Mesenchymal stem cell (in vitro differentiated cells and primary cell): ENCODE data around the gene DAGLA.

Experiments
- DNase-seq: peaks from one replicate; pipeline ENCODE4 v3.0.0-alpha.2; 2013
- H2AFZ ChIP-seq: one replicate; pipeline ENCODE4 v1.6.1; 2013; ENCODE audit warnings: low read depth, mild to moderate bottlenecking, control low read depth, inconsistent platforms, low read length, moderate library complexity
- H2AK5ac ChIP-seq: 2 replicates; pipeline ENCODE4 v1.6.1; 2013; ENCODE audit warnings: low read length, moderate library complexity, mild to moderate bottlenecking, inconsistent platforms; ENCODE audit not compliant: severe bottlenecking
- H2BK120ac ChIP-seq: one replicate; pipeline ENCODE4 v1.6.1; 2013; ENCODE audit warnings: low read depth, mild to moderate bottlenecking, inconsistent platforms, low read length, moderate library complexity
- H2BK12ac ChIP-seq, 2 experiments: one replicate each; pipeline ENCODE4 v1.6.1; 2013; ENCODE audit warnings: inconsistent platforms in 2 of 2, low read length in 2 of 2, mild to moderate bottlenecking in 2 of 2, moderate library complexity in 2 of 2, control low read depth in 1 of 2
- H2BK15ac ChIP-seq: one replicate; pipeline ENCODE4 v1.6.1; 2013; ENCODE audit warnings: mild to moderate bottlenecking, low read depth, inconsistent platforms; ENCODE audit not compliant: poor library complexity, severe bottlenecking
- H2BK5ac ChIP-seq: 2 replicates; pipeline ENCODE4 v1.6.1; 2013; ENCODE audit warnings: low read depth, mild to moderate bottlenecking, low read length, control low read depth, inconsistent platforms; ENCODE audit not compliant: poor library complexity, severe bottlenecking
- H3K14ac ChIP-seq, 2 experiments: one replicate each; pipeline ENCODE4 v1.6.1; 2013; ENCODE audit warnings: inconsistent platforms in 2 of 2, low read length in 2 of 2, control low read depth in 1 of 2, mild to moderate bottlenecking in 1 of 2, moderate library complexity in 1 of 2
- H3K18ac ChIP-seq, 2 experiments: one replicate each; pipeline ENCODE4 v1.6.1; 2013; ENCODE audit warnings: inconsistent platforms in 2 of 2, low read length in 2 of 2, control low read depth in 1 of 2, low read depth in 1 of 2, mild to moderate bottlenecking in 1 of 2
- H3K23ac ChIP-seq, 2 experiments: one replicate each; pipeline ENCODE4 v1.6.1; 2013; ENCODE audit warnings: inconsistent platforms in 2 of 2, low read length in 2 of 2, mild to moderate bottlenecking in 2 of 2, moderate library complexity in 2 of 2, control low read depth in 1 of 2
- H3K27ac ChIP-seq: 2 replicates; pipeline ENCODE4 v1.5.1; 2013; ENCODE audit warnings: mild to moderate bottlenecking, moderate library complexity, low read length, control low read depth, inconsistent platforms; ENCODE audit not compliant: poor library complexity, severe bottlenecking
- H3K27me3 ChIP-seq, 2 experiments: 2 replicates each; pipeline versions ENCODE4 v1.6.1 to v1.7.0; 2013; ENCODE audit warnings: low read length in 2 of 2, mild to moderate bottlenecking in 2 of 2, moderate library complexity in 2 of 2, control low read depth in 1 of 2, inconsistent platforms in 1 of 2; ENCODE audit not compliant: control insufficient read depth in 1 of 2, insufficient read depth in 1 of 2
- H3K36me3 ChIP-seq, 2 experiments: 2 replicates each; pipeline versions ENCODE4 v1.6.1 to v1.7.0; 2013; ENCODE audit warnings: low read length in 2 of 2, control low read depth in 1 of 2, inconsistent platforms in 1 of 2, low read depth in 1 of 2, mild to moderate bottlenecking in 1 of 2; ENCODE audit not compliant: insufficient read depth in 2 of 2, control insufficient read depth in 1 of 2
- H3K4ac ChIP-seq, 2 experiments: one replicate each; pipeline ENCODE4 v1.6.1; 2013; ENCODE audit warnings: inconsistent platforms in 2 of 2, low read length in 2 of 2, mild to moderate bottlenecking in 2 of 2, moderate library complexity in 2 of 2, control low read depth in 1 of 2, low read depth in 1 of 2
- H3K4me1 ChIP-seq: 2 replicates; pipeline ENCODE4 v1.6.1; 2013; ENCODE audit warnings: low read depth, low read length, control low read depth; ENCODE audit not compliant: control insufficient read depth, insufficient read depth
- H3K4me2 ChIP-seq: 2 replicates; pipeline ENCODE4 v1.6.1; 2013; ENCODE audit warnings: low read length, mild to moderate bottlenecking, inconsistent platforms; ENCODE audit not compliant: poor library complexity, severe bottlenecking
- H3K4me3 ChIP-seq, 2 experiments: 2 replicates each; pipeline versions ENCODE4 v1.5.1 to v1.7.0; 2013; ENCODE audit warnings: low read length in 2 of 2, mild to moderate bottlenecking in 2 of 2, control low read depth in 1 of 2, low read depth in 1 of 2; ENCODE audit not compliant: insufficient read depth in 1 of 2
- H3K79me1 ChIP-seq: replicated peaks from 2 replicates; pipeline ENCODE4 v1.6.1; 2013; ENCODE audit warnings: mild to moderate bottlenecking, control low read depth, low read length, inconsistent platforms; ENCODE audit not compliant: poor library complexity, severe bottlenecking
- H3K9ac ChIP-seq: 2 replicates; pipeline ENCODE4 v1.7.0; 2013; ENCODE audit warnings: mild to moderate bottlenecking, low read length, moderate library complexity
- H3K9me3 ChIP-seq: 2 replicates; pipeline ENCODE4 v1.7.0; 2013; ENCODE audit warnings: mild to moderate bottlenecking, low read length; ENCODE audit not compliant: control insufficient read depth
- H4K8ac ChIP-seq: one replicate; pipeline ENCODE4 v1.6.1; 2013; ENCODE audit warnings: inconsistent platforms, mild to moderate bottlenecking, low read length, moderate library complexity
- H4K91ac ChIP-seq: one replicate; pipeline ENCODE4 v1.6.1; 2013; ENCODE audit warnings: mild to moderate bottlenecking, low read length, inconsistent platforms
- WGBS: methylation state at CpG from one replicate; pipeline ENCODE4 v1.1.7; 2013; ENCODE audit warnings: mixed read lengths; 5-methylcytosine and 5-hydroxymethylcytosine counted together

The DAGLA gene

DNA sequence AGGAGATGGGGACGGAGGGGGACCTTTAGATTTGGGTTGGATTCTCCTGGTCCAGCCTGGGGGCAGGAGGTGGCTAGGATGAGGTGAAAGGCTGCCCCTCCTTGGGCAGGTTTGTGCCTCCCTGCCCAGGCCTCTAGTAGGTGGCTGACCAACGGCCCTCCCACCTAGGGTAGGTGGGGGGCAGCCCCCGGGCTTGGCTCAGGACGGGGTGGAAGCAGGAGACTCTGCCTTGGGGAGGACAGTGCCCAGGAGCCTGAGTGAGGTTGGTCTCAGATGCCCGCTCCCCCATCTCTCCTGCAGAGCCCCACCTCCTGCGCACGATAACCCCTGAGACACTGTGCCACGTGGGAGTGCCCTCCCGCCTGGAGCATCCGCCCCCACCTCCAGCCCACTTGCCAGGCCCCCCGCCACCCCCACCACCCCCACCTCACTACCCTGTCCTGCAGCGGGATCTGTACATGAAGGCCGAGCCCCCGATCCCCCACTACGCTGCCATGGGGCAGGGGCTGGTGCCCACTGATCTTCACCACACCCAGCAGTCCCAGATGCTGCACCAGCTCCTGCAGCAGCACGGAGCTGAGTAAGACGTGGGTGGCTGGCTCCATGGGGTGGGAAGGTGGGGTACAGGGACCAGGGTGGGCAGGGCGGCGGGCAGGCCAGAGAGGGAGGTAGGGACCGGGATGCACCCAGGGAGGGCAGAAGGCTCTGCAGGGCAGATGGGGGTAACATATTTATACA is 89.9 kb downstream of the DAGLA start:
- Histone ChIP-seq H2AK5ac (peak overlapping the region; percentile 99), H3K36me3 (peaks cover 0 to 40% of the 10 kb centered on the region in 2 experiments), H3K4me2 (peak overlapping the region; percentile 66), H2AFZ (no peak overlapping the region), H4K8ac (peak overlapping the region; percentile 74), H3K4me1 (peaks cover 76% of the 10 kb centered on the region), H3K9me3 (no peaks in the 10 kb centered on the region), H3K79me1 (peaks cover 16% of the 10 kb centered on the region), H3K27ac (peak overlapping the region; percentile 25), H3K23ac (peak overlapping the region in 1 of 2 experiments; percentile 9), H3K4ac (peak overlapping the region; percentile 32 to 57), H3K9ac (no peak overlapping the region), H2BK120ac (no peak overlapping the region), H3K14ac (peak overlapping the region in 1 of 2 experiments; percentile 75), H2BK12ac (peak overlapping the region; percentile 49 to 88), H3K27me3 (peaks cover 0 to 17% of the 10 kb centered on the region in 2 experiments), H3K18ac (peak overlapping the region; percentile 58 to 64), H2BK15ac (peak overlapping the region; percentile 77), H3K4me3 (no peak overlapping the region), H4K91ac (peak overlapping the region; percentile 44), H2BK5ac (peak overlapping the region; percentile 67)
- whole genome bisulfite sequencing = 89% methylated on average over 9 of the region's 20 CpGs
- no peak for DNase-seq

- DNase-seq = no peak
- peaks cover 0 to 52% of the 10 kb centered on the region in 2 experiments for H3K36me3 ChIP-seq
- no peaks in the 10 kb centered on the region for H3K9me3 ChIP-seq
- peaks cover 18% of the 10 kb centered on the region for H3K79me1 ChIP-seq
- H3K4me1 ChIP-seq = peaks cover 74% of the 10 kb centered on the region
- H2BK12ac ChIP-seq = peak overlapping the region; percentile 5 to 68
- H4K8ac ChIP-seq = no peak overlapping the region
- H3K18ac ChIP-seq = peak overlapping the region in 1 of 2 experiments; percentile 19
- H4K91ac ChIP-seq = peak overlapping the region; percentile 65
- peak overlapping the region; percentile 6 for H2BK15ac ChIP-seq
- H2BK5ac ChIP-seq = peak overlapping the region; percentile 74
- H3K27ac ChIP-seq = no peak overlapping the region
- H3K4ac ChIP-seq = no peak overlapping the region
- H3K9ac ChIP-seq = no peak overlapping the region
- no peak overlapping the region for H3K23ac ChIP-seq
- H3K4me2 ChIP-seq = no peak overlapping the region
- H2AFZ ChIP-seq = no peak overlapping the region
- no peak overlapping the region for H3K4me3 ChIP-seq
- H3K27me3 ChIP-seq = peaks cover 0 to 26% of the 10 kb centered on the region in 2 experiments
- WGBS = 94% methylated on average over 14 of the region's 15 CpGs
- peak overlapping the region in 1 of 2 experiments; percentile 26 for H3K14ac ChIP-seq
- no peak overlapping the region for H2BK120ac ChIP-seq
- peak overlapping the region; percentile 99 for H2AK5ac ChIP-seq
These were observed 91.2 kb downstream of the DAGLA start for GRCh38 chr11:61771195-61771894.

DNA sequence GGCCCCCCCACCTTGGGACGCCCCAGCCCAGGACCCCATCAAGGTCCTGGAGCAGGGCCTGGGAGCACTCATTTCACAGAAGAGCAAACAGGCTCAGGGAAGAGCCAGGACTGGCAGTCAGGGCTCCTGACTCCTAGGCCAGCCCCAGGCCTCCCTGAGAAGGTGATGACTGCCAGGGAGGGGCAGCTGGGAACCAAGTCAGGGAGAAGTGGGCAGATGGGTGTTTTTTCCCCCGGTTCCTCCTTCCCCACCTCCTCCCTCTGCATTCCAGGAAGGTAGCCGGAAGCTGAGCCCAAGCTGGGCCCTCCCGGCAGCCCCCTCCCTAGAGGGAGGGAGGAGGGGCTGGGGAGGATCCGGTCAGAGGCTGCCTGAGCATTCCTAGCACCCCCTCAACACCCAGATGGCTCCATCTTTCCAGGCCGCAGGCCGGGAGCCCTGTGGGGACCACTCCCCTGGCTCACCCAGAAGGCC is 91.8 kb downstream of the DAGLA start:
- no peak overlapping the region for H2AFZ ChIP-seq
- H3K14ac ChIP-seq = no peak overlapping the region
- H3K4me1 ChIP-seq = peaks cover 67% of the 10 kb centered on the region
- peak overlapping the region in 1 of 2 experiments; percentile 38 for H2BK12ac ChIP-seq
- peak overlapping the region; percentile 19 for H4K8ac ChIP-seq
- H3K4me3 ChIP-seq = no peak overlapping the region
- 57% methylated on average over 3 of the region's 7 CpGs for WGBS
- H3K4ac ChIP-seq = no peak overlapping the region
- no peak overlapping the region for H3K23ac ChIP-seq
- DNase-seq = no peak
- no peak overlapping the region for H3K18ac ChIP-seq
- no peaks in the 10 kb centered on the region for H3K9me3 ChIP-seq
- H3K79me1 ChIP-seq = peaks cover 18% of the 10 kb centered on the region
- H3K9ac ChIP-seq = no peak overlapping the region
- peak overlapping the region; percentile 52 for H4K91ac ChIP-seq
- peaks cover 0 to 32% of the 10 kb centered on the region in 2 experiments for H3K27me3 ChIP-seq
- H3K36me3 ChIP-seq = peaks cover 0 to 57% of the 10 kb centered on the region in 2 experiments
- H2BK15ac ChIP-seq = peak overlapping the region; percentile 6
- no peak overlapping the region for H3K4me2 ChIP-seq
- peak overlapping the region; percentile 99 for H2AK5ac ChIP-seq
- H2BK120ac ChIP-seq = no peak overlapping the region
- H2BK5ac ChIP-seq = peak overlapping the region; percentile 74
- peak overlapping the region; percentile 26 for H3K27ac ChIP-seq

GRCh38 chr11:61773356-61773755 is 93.2 kb downstream of the DAGLA start:
- Histone ChIP-seq H3K79me1 (peaks cover 18% of the 10 kb centered on the region), H3K9ac (no peak overlapping the region), H3K27ac (no peak overlapping the region), H3K27me3 (peaks cover 0 to 45% of the 10 kb centered on the region in 2 experiments), H3K23ac (no peak overlapping the region), H2BK5ac (no peak overlapping the region), H2AFZ (no peak overlapping the region), H2BK15ac (no peak overlapping the region), H3K4me2 (no peak overlapping the region), H3K4me3 (no peak overlapping the region), H2BK120ac (no peak overlapping the region), H4K8ac (peak overlapping the region; percentile 45), H2BK12ac (no peak overlapping the region), H3K4ac (no peak overlapping the region), H3K36me3 (peaks cover 0 to 70% of the 10 kb centered on the region in 2 experiments), H3K14ac (no peak overlapping the region), H3K9me3 (no peaks in the 10 kb centered on the region), H4K91ac (no peak overlapping the region), H3K4me1 (peaks cover 60% of the 10 kb centered on the region), H2AK5ac (no peak overlapping the region), H3K18ac (no peak overlapping the region)
- no peak for DNase-seq
- WGBS = 49% methylated on average over 9 of the region's 10 CpGs
